ENCODE data around the gene SIPA1. TPM values are rescaled to one million over a fixed set of nuclear protein-coding genes. Genes with fewer than 3 reads are reported as not detected.

Gene SIPA1
- total RNA-seq, 1 donor from 2014 or later = 42.9 TPM

DNA sequence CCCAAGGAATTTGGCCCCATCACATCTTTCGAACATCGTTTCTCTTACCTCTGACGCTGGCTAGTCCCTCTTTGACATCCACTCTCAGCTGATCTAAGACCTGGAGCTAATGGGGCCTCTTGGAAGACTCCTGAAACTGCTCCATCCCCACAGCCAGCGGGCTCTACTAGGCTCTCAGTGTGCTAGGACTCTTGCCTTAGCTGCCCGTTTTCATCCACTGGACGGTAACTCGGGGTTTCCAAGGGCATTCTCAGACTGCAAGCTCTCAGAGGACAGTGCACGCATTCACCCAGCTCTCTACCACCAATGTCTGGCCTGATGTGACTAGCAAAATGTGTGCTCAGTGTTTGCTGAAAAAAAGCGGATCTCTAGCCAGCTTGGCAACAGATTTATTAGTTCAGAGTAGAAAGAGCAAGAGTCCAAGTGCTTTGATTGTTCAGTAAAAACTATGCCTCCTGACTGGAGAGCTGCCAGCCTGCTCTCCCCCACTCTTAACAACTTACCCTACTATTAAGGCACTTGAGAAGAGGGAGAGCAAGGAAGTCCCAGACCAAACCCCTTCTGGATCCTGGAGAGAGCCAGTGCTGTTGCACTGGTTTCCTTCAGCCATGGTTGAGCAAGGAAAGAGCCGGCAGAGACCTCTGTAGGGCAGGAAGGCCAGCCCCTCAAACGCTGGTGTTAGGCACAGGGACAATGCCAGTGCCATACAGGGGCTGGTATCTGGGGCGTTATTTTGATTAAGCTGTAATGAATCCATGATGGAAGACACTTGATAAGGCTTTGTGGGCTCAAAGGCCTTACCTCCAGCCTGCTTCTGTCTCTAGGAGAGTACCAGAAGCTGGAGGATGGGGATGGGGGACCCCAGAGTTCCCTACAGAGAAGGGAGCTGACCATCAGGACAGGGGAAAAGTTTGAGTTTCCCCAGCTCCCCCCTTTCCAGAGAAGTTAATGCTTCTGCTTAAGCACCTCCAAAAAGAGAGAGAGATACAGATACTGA is 15.6 kb downstream of the SIPA1 start:
- TF ChIP-seq, protein P1, sequence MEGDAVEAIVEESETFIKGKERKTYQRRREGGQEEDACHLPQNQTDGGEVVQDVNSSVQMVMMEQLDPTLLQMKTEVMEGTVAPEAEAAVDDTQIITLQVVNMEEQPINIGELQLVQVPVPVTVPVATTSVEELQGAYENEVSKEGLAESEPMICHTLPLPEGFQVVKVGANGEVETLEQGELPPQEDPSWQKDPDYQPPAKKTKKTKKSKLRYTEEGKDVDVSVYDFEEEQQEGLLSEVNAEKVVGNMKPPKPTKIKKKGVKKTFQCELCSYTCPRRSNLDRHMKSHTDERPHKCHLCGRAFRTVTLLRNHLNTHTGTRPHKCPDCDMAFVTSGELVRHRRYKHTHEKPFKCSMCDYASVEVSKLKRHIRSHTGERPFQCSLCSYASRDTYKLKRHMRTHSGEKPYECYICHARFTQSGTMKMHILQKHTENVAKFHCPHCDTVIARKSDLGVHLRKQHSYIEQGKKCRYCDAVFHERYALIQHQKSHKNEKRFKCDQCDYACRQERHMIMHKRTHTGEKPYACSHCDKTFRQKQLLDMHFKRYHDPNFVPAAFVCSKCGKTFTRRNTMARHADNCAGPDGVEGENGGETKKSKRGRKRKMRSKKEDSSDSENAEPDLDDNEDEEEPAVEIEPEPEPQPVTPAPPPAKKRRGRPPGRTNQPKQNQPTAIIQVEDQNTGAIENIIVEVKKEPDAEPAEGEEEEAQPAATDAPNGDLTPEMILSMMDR (IDR thresholded peaks at IDR 0.05; ENCODE audit: unreplicated experiment) = no peak
- Mint-ChIP-seq H3K27me3 (ENCODE audit: low read depth) (no peaks in the 10 kb centered on the region), H3K4me1 (peaks cover 37% of the 10 kb centered on the region), H3K4me3 (peak overlapping the region; percentile 74), H3K27ac (peak overlapping the region; percentile 98), H3K36me3 (peaks cover 30% of the 10 kb centered on the region), H3K9me3 (no peaks in the 10 kb centered on the region)
- DNase-seq (ENCODE audit: low spot score in 2 of 2, unreplicated experiment in 2 of 2) = peak in 1 of 2 experiments; percentile 19

DNA sequence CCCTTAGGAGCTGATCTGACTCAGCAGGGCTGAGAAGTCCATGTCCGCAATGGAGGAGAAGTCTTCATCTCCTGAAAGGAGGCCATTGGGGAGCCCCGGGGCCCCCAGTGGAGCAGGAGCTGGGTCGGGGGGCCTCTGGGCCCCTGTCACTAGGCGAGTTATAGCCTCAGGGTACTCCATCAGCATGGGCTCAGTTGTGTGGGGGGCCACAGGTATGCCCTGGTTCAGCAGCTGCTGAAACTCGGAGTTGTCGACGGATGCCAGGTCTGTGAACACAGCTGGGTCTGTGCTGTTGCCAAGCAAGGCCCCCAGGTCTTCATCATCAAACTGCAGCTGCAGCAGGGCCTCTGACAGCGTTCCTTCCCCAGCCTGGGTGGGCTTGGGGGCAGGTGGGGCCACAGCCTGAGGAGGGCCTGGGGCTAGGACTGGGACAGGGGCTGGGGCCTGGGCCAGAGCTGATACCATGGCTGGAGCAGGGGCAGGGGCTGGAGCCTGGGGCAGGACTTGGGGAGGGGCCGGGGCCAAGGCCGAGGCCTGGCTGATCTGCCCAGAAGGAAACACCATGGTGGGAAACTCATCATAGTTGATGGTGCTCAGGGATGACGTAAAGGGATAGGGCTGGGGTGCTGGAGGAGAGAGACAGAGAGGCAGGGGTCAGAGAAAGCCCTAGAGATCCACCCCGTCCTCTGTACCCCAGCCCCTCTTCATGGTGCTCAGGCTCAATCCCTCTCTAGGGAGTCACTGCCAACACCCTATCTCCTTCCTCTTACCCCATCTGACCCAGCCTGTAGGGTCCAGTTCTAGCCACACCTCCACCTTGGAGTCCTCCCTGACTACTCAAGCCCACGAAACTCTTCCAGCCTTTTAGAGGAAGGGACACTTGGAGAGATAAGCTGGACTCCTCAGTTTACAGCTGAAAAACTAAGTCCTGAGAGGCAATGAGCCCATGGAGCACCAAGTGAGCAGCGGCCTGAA is 16.8 kb downstream of the SIPA1 start:
- peaks cover 42% of the 10 kb centered on the region for H3K36me3 Mint-ChIP-seq
- peak in 1 of 2 experiments; percentile 16 for DNase-seq (ENCODE audit: low spot score in 2 of 2, unreplicated experiment in 2 of 2)

DNA sequence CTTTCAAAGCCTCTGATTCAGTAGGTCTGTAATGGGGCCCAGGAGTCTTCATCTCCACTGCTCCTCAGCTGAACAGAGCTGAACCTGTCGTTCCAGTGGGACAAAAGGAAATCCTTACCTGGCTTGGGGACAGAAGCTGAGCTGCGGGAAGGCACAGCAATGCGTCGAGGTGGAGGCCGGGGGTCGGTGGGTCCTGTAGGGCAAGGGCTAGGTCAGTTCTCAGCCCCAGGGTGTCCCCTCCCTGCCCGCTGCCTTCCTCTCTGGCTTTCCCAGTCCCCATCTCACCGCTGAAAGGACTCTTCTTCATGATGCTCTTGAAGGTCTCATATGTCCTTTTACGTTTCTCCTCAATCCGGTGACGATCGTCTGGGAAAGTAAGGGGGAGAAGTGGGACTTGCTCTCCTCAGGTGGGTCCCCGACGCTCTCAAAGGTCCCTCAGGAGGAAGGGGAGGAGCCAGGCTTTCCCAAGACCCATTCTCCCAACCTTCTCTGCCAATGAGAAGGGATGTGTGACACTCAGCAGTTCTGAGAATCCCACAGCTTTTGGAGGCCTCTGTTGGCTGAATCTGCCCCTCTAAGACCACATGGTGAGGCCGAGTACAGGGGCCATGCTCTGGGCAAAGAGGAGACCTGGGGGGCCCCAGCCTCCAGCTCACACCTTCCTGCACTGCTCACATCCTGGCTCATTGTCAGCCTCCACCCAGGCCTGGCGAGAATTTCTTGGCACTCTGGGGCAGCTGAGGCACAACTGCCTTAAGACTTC is 17.9 kb downstream of the SIPA1 start:
- Mint-ChIP-seq H3K36me3 (peaks cover 48% of the 10 kb centered on the region), H3K4me1 (peaks cover 29% of the 10 kb centered on the region), H3K4me3 (no peak overlapping the region), H3K27me3 (ENCODE audit: low read depth) (no peaks in the 10 kb centered on the region), H3K27ac (no peak overlapping the region), H3K9me3 (no peaks in the 10 kb centered on the region)
- peak in 1 of 2 experiments; percentile 14 for DNase-seq (ENCODE audit: low spot score in 2 of 2, unreplicated experiment in 2 of 2)
- TF ChIP-seq, protein P1 (IDR thresholded peaks at IDR 0.05; ENCODE audit: unreplicated experiment) = no peak

More for the DNA sequence above, 16.8 kb downstream of the SIPA1 start:
- no peaks in the 10 kb centered on the region for H3K9me3 Mint-ChIP-seq
- TF ChIP-seq, protein P1 (IDR thresholded peaks at IDR 0.05; ENCODE audit: unreplicated experiment) = no peak
- H3K27ac Mint-ChIP-seq = peak overlapping the region; percentile 64
- no peak overlapping the region for H3K4me3 Mint-ChIP-seq
- H3K27me3 Mint-ChIP-seq (ENCODE audit: low read depth) = no peaks in the 10 kb centered on the region
- peaks cover 37% of the 10 kb centered on the region for H3K4me1 Mint-ChIP-seq

DNA sequence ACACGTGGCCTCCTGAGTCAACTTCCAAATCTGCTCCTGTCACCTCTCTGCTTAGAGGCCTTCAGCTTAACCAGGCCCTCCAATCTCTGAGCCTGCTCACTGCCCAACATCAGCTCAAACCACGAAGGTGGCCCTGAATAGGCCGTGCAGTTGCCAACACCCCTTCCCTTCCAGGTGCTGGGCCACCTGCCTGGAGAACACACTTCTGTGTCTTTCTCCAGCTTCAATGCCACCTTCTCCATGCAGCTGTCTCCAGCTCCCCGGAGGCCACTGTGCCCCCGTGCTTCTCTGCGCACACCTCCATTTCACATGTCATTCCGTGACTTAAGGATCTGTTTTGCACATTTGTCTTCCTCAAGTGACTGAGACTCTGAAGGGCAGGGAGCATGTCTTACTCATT is 19.5 kb downstream of the SIPA1 start:
- H3K9me3 Mint-ChIP-seq = no peaks in the 10 kb centered on the region
- no peak overlapping the region for H3K4me3 Mint-ChIP-seq
- H3K27me3 Mint-ChIP-seq (ENCODE audit: low read depth) = no peaks in the 10 kb centered on the region
- H3K36me3 Mint-ChIP-seq = peaks cover 48% of the 10 kb centered on the region
- peaks cover 16% of the 10 kb centered on the region for H3K4me1 Mint-ChIP-seq
- no peak overlapping the region for H3K27ac Mint-ChIP-seq
- DNase-seq (ENCODE audit: low spot score in 2 of 2, unreplicated experiment in 2 of 2) = no peak
- TF ChIP-seq, protein P1 (IDR thresholded peaks at IDR 0.05; ENCODE audit: unreplicated experiment) = no peak

All from mesothelial cell of epicardium (in vitro differentiated cells).